SW480 (cell line): ENCODE data around the gene ENHO.

Experiments used
- DNase-seq: peaks from one replicate; pipeline ENCODE4 v3.0.0-alpha.2; 2016; ENCODE audit warnings: low spot score

The ENHO gene

DNA sequence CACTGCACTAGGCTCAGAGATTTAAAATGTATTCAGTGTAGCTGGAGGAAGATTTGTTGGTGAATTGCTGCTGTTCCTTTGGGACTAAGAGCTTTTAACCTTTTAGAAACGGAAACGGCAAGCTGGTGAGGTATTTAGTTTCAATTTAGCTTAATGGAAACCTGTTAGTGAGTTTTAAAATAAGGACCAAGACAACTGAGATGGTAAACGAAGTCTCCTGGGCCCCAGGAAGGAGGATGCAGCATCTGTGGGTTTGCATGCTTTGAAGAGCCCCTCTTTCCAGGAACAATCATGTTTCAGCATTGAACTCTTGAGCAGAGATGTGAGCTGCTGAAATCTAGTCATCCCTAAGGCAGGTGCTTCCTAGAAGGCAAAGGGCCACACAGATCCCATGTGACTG lies 47.7 kb downstream of the ENHO start:
- DNase-seq = no peak
